ACC112 (cell line): Measurements from ENCODE around the gene SPATS2L.
A peak's percentile ranks its signal among the peaks of the same experiment; 100 is the strongest.

Experiments used
- H2AFZ ChIP-seq: fragments of 200-600 bp; sonication (generic); one replicate; pipeline ENCODE4 v1.6.0; 2017; ENCODE audit warnings: antibody characterized with exemption, low read length; ENCODE audit not compliant: unreplicated experiment
- H3K27ac ChIP-seq: fragments of 200-600 bp; sonication (generic); 2 replicates; pipeline ENCODE4 v1.5.1; 2014; ENCODE audit warnings: low read depth, mild to moderate bottlenecking, antibody characterized with exemption, low read length, moderate library complexity
- H3K27me3 ChIP-seq: fragments of 200-600 bp; sonication (generic); 2 replicates; pipeline ENCODE4 v1.6.1; 2014; ENCODE audit warnings: mild to moderate bottlenecking, antibody characterized with exemption, low read length, moderate library complexity, mixed read lengths; ENCODE audit not compliant: insufficient read depth
- H3K36me3 ChIP-seq: fragments of 200-600 bp; sonication (generic); 2 replicates; pipeline ENCODE4 v1.6.1; 2016; ENCODE audit warnings: mild to moderate bottlenecking, antibody characterized with exemption, low read length, moderate library complexity, mixed read lengths; ENCODE audit not compliant: insufficient read depth
- H3K4me1 ChIP-seq: fragments of 200-600 bp; sonication (generic); one replicate; pipeline ENCODE4 v1.6.1; 2016; ENCODE audit warnings: low read length, mixed read lengths; ENCODE audit not compliant: insufficient read depth, unreplicated experiment, control insufficient read depth
- H3K4me3 ChIP-seq: fragments of 200-600 bp; sonication (generic); 2 replicates; pipeline ENCODE4 v1.5.1; 2014; ENCODE audit warnings: mild to moderate bottlenecking, low read depth, low read length
- H3K79me2 ChIP-seq: fragments of 200-600 bp; sonication (generic); one replicate; pipeline ENCODE4 v1.6.0; 2016; ENCODE audit warnings: low read length; ENCODE audit not compliant: control insufficient read depth, unreplicated experiment, insufficient read depth

SPATS2L gene, protein sequence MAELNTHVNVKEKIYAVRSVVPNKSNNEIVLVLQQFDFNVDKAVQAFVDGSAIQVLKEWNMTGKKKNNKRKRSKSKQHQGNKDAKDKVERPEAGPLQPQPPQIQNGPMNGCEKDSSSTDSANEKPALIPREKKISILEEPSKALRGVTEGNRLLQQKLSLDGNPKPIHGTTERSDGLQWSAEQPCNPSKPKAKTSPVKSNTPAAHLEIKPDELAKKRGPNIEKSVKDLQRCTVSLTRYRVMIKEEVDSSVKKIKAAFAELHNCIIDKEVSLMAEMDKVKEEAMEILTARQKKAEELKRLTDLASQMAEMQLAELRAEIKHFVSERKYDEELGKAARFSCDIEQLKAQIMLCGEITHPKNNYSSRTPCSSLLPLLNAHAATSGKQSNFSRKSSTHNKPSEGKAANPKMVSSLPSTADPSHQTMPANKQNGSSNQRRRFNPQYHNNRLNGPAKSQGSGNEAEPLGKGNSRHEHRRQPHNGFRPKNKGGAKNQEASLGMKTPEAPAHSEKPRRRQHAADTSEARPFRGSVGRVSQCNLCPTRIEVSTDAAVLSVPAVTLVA

DNA sequence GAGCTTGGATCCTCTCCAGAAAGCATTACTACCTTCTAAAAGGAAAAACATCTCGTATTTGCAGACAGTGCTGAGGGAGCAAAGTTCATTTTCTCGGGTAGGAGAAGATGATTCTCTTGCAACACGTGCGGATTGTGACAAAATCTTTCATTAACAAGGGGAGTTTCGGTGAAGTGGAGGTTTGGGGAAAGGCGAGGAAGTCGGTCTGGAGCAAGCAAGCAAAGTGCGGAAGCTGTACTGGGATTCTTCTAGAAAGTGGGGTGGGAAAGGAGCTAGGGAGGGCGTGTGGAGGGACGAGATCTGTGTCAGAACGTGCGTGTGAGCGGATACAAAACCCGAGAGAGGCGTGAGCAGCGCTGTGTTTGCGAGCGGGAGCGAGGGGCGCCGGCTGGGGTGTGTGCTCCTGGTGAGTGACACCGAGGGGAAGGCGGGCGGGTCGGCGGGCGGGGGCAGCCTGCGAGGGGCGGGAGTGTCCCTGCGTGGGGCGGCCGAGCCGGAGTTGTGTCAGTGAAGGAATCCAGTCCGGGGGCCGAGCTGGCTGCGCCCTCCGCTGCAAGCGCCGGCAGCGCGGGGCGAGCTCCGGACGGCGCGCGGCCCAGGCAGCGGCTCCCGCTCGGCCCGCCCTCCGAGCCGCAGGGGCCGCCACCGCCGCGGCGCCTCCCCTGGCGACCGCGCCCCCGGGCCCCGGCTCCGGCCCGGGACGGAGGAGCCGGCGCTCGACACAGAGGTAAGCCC lies at the start of gene SPATS2L:
Gene SPATS2L (plus strand): TSS at position 498 of the 735 bp plus-strand sequence. CDS start 82,552 bp downstream, outside the sequence.
- Histone ChIP-seq H3K4me3 (peak within 1 kb of the TSS; percentile 96), H2AFZ (peak within 1 kb of the TSS; percentile 97), H3K36me3 (no peaks in the 10 kb centered on the region), H3K27ac (peak within 1 kb of the TSS; percentile 73), H3K4me1 (peaks cover 47% of the 10 kb centered on the region), H3K79me2 (peaks cover 47% of the 10 kb centered on the region), H3K27me3 (no peaks in the 10 kb centered on the region)

DNA sequence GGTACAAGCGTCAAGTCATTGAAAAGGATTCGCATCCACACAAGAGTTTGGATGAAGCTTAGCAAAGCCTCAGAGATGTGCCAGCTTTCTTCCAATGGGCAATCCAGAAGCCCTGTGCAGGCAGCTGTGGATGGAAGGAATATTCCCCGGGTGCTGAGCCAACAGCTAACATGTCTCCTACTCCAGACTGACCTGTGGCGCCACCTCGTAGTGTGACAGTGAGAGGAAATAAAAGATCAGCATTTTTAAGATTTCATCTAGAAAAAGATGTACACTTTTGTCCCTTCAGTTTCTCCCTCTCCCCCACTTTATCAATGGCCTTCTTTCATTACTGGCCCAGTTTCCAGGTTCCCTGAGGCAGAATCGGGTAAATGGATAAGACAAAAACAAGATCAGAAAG lies 48.9 kb upstream of the SPATS2L start:
- no peaks in the 10 kb centered on the region for H3K79me2 ChIP-seq
- no peaks in the 10 kb centered on the region for H3K27me3 ChIP-seq
- H3K4me3 ChIP-seq, result no peak overlapping the region
- no peak overlapping the region for H2AFZ ChIP-seq
- H3K27ac ChIP-seq, result no peak overlapping the region
- H3K36me3 ChIP-seq, result no peaks in the 10 kb centered on the region
- peaks cover 18% of the 10 kb centered on the region for H3K4me1 ChIP-seq

DNA sequence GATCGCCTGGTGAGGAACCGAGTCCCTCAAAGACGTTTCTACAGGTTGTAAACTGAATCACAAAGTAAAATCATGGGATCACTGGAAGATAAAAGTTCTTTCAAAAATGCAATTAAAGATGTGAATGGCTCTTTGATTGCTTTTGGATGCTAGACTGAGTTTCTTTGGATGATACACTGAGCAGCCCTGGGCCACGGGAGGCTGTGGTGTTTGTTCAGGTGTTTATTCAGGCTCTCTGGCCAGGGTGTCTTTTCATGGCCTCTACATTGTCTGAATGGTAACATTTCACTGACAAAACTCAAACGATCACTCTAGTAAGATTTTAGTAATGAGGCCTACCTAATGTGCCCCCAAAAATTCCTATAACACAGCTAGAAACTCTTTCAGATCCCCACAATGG lies 48.4 kb upstream of the SPATS2L start:
- Histone ChIP-seq H3K79me2 (no peaks in the 10 kb centered on the region), H3K4me3 (no peak overlapping the region), H3K27ac (no peak overlapping the region), H3K27me3 (no peaks in the 10 kb centered on the region), H2AFZ (no peak overlapping the region), H3K4me1 (peaks cover 13% of the 10 kb centered on the region), H3K36me3 (no peaks in the 10 kb centered on the region)

DNA sequence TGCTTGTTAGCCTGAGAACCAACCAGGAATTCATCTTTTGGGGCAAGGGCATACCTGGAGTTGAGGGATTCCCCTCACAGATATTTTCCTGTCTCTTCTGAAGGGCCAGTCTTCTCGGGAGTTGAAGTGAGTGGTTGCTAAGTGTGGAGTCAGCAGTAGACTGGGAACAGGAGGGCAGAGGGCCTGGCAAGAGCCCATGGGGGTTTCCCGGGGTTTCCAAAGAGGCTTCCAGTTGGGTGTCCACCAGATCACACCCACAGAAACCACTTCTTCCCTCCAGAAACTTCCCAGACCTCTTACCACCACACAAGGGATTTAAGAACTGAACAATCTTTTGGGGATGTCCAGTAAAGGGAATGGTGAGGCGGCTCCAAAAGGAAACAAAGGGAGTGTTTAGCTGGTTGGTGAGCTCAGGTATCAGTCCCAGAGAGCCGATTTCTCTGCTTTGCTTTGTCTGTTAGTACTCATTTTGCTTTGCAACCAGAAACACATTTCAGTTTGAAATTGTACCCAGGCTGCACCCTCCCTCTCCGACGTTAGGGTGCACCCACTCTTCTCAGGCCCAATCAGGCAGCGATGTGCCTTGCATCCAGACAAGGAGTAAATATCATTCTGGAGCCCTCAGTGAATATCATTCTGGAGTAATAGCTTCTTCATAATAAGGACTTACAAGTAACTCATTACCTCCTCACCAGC lies 47.5 kb upstream of the SPATS2L start:
- H3K4me3 ChIP-seq, result no peak overlapping the region
- no peak overlapping the region for H2AFZ ChIP-seq
- H3K36me3 ChIP-seq, result no peaks in the 10 kb centered on the region
- no peaks in the 10 kb centered on the region for H3K79me2 ChIP-seq
- no peaks in the 10 kb centered on the region for H3K27me3 ChIP-seq
- no peak overlapping the region for H3K27ac ChIP-seq
- peaks cover 8% of the 10 kb centered on the region for H3K4me1 ChIP-seq

DNA sequence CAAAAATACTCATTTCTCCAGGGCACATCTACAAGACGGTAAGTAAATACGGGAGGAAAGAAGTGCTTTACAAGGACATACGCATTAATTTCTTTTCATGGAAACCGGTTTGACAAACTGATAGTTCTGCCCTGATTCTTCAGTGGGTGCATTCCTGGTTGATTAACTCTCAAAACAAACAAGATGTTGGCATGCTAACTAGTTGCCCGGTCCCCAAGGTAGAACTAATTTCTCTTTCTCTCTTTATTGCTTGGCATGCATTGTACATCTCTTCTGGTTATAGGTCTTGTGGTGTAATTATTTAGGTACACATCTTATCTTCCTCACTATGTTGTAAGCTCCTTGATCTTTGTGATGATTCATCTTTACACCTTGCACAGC lies 46.9 kb upstream of the SPATS2L start:
- H2AFZ ChIP-seq, result no peak overlapping the region

DNA sequence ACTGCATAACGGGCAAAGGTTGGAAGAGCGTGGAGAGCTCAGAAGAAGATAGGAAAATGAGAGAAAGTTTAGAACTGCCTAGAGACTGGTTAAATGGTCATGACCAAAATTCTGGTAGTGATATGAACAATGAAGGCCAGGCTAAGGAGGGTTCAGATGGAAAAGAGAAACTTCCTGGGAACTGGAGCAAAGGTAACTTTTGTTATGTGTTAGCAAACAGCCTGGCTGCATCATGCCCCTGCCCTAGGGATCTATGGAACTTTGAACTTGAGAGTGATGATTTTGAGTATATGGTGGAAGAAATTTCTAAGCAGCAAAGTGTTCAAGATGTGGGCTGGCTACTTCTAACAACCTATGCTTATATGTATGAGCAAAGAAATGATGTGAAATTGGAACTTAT lies 44.4 kb upstream of the SPATS2L start:
- Histone ChIP-seq H3K4me3 (no peak overlapping the region), H2AFZ (no peak overlapping the region), H3K27ac (no peak overlapping the region), H3K27me3 (no peaks in the 10 kb centered on the region), H3K36me3 (no peaks in the 10 kb centered on the region), H3K79me2 (no peaks in the 10 kb centered on the region), H3K4me1 (peaks cover 8% of the 10 kb centered on the region)

More for the DNA sequence above, 46.9 kb upstream of the SPATS2L start:
- no peaks in the 10 kb centered on the region for H3K79me2 ChIP-seq
- peaks cover 8% of the 10 kb centered on the region for H3K4me1 ChIP-seq
- no peaks in the 10 kb centered on the region for H3K36me3 ChIP-seq
- H3K27me3 ChIP-seq, result no peaks in the 10 kb centered on the region
- no peak overlapping the region for H3K4me3 ChIP-seq
- H3K27ac ChIP-seq, result no peak overlapping the region

DNA sequence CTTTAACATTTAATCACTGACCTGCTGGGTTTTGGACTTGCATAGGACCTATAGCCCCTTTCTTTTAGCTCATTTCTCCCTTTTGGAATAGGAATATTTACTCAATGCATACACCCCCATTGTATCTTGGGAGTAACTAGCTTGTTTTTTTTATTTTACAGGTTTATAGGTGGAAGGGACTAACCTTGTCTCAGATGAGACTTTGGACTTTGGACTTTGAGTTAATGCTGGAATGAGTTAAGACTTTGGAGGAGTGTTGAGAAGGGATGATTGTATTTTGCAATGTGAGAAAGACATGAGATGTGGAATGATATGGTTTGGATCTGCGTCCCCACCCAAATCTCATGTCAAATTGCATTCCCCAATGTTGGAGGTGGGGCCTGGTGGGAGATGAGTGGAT lies 43.2 kb upstream of the SPATS2L start:
- Histone ChIP-seq H3K4me3 (no peak overlapping the region), H2AFZ (no peak overlapping the region), H3K27me3 (no peaks in the 10 kb centered on the region), H3K36me3 (no peaks in the 10 kb centered on the region), H3K79me2 (no peaks in the 10 kb centered on the region), H3K27ac (no peak overlapping the region), H3K4me1 (peaks cover 8% of the 10 kb centered on the region)

DNA sequence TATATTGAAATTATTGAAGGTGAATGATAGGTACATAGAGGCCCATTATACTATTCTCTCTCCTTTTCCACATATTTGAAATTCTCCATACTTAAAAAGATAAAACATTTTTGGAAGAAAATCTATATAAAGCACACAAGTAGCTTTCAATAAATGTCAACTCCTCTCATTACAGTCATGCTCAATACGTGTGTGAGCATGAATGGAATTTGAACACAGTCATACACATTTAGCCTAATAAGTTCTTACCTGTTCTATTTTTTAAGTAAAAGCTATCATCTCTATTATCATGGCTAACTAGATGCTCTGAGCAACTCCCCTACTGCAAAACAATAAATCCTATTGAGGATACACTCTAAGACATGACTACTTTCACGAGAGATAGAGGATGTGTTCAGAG lies 41.9 kb upstream of the SPATS2L start:
- no peak overlapping the region for H2AFZ ChIP-seq
- H3K27ac ChIP-seq, result no peak overlapping the region
- no peaks in the 10 kb centered on the region for H3K36me3 ChIP-seq
- no peaks in the 10 kb centered on the region for H3K79me2 ChIP-seq
- H3K4me1 ChIP-seq, result no peaks in the 10 kb centered on the region
- H3K27me3 ChIP-seq, result no peaks in the 10 kb centered on the region; the same call in 1 of the 2 replicates
- H3K4me3 ChIP-seq, result no peak overlapping the region

DNA sequence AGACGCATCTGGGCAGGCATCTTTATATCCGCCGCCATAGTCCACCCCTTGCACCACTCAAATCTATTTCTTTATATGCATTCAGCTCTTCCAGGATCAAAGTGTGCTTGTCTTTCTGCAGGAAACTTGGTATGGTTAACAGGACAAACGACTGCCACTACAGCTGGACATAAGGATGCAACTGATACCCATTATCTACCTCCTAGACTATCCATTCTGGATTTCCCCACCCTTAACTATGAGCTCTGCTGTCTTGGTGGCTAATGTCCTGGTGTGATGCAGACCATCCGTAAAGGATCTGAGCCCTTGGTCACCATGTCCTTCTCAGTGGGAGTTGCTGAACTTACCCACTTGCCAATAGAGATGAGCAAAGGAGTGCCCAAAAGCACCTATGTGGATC lies 40.1 kb upstream of the SPATS2L start:
- H3K27ac ChIP-seq, result no peak overlapping the region
- H3K27me3 ChIP-seq, result no peaks in the 10 kb centered on the region; the same call in 1 of the 2 replicates
- no peak overlapping the region for H3K4me3 ChIP-seq
- no peaks in the 10 kb centered on the region for H3K79me2 ChIP-seq
- H3K4me1 ChIP-seq, result no peaks in the 10 kb centered on the region
- H2AFZ ChIP-seq, result no peak overlapping the region
- no peaks in the 10 kb centered on the region for H3K36me3 ChIP-seq

DNA sequence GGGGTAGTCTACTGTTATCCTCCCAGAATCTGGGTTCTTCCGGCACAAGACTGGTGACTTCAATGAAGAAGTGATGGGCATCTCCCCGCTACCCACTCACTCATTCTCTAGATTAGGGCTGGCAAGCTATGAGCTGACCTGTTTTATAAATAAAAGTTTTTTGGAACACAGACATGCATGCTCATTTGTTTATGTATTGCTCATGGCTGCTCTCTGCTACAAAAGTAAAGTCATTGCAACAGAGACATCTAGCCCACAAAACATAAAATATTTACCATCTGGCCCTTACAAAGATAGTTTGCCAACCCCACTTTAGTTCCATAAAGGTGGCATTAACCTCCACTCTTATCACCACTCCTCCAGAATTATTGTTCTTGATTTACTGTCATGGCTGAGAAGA lies 39.1 kb upstream of the SPATS2L start:
- H3K4me3 ChIP-seq, result no peak overlapping the region
- no peak overlapping the region for H3K27ac ChIP-seq
- H3K79me2 ChIP-seq, result no peaks in the 10 kb centered on the region
- H3K27me3 ChIP-seq, result no peaks in the 10 kb centered on the region; the same call in 1 of the 2 replicates
- H2AFZ ChIP-seq, result no peak overlapping the region
- no peaks in the 10 kb centered on the region for H3K4me1 ChIP-seq
- H3K36me3 ChIP-seq, result no peaks in the 10 kb centered on the region
